Measurements from ENCODE around the gene GGTA1.
"Not testable (repeated sequence)": the region's sequence is repeated elsewhere in the genome, so short reads cannot be mapped to it uniquely, and the experiment has no call there.

The GGTA1 gene

GRCh38 chr9:121498487-121499176 lies 1.0 kb downstream of the GGTA1 start:
- peak; percentile 20 for DNase-seq

GRCh38 chr9:121498150-121498486 lies 1.5 kb downstream of the GGTA1 start:
- peak; percentile 87 for DNase-seq

- no peak for DNase-seq
Observed at GRCh38 chr9:121495976-121496375, 3.7 kb downstream of the GGTA1 start.

GRCh38 chr9:121494192-121494591 lies 5.5 kb downstream of the GGTA1 start:
- peak; percentile 87 for DNase-seq

- no peak for DNase-seq
Observed at GRCh38 chr9:121491111-121491510, 8.5 kb downstream of the GGTA1 start.

- no peak for DNase-seq
Observed at GRCh38 chr9:121489344-121489743, 10.3 kb downstream of the GGTA1 start.

- DNase-seq = no peak
Observed at GRCh38 chr9:121486043-121486442, 13.6 kb downstream of the GGTA1 start.

- peak; percentile 56 for DNase-seq
Observed at GRCh38 chr9:121485623-121486022, 14.0 kb downstream of the GGTA1 start.

GRCh38 chr9:121484651-121485446 lies 14.8 kb downstream of the GGTA1 start:
- DNase-seq = no peak

GRCh38 chr9:121483473-121484031 lies 16.1 kb downstream of the GGTA1 start:
- no peak for DNase-seq

- no peak for DNase-seq
Observed at GRCh38 chr9:121483049-121483448, 16.6 kb downstream of the GGTA1 start.

- DNase-seq = no peak
Observed at GRCh38 chr9:121478816-121479676, 20.6 kb downstream of the GGTA1 start.

- no peak for DNase-seq
Observed at GRCh38 chr9:121476156-121476555, 23.5 kb downstream of the GGTA1 start.

- no peak for DNase-seq
Observed at GRCh38 chr9:121474231-121474947, 25.3 kb downstream of the GGTA1 start.

- no peak for DNase-seq
Observed at GRCh38 chr9:121473229-121473628, 26.4 kb downstream of the GGTA1 start.

- no peak for DNase-seq
Observed at GRCh38 chr9:121472446-121472845, 27.2 kb downstream of the GGTA1 start.

- no peak for DNase-seq
Observed at GRCh38 chr9:121466142-121466541, 33.5 kb downstream of the GGTA1 start.

- no peak for DNase-seq
Observed at GRCh38 chr9:121464968-121465367, 34.7 kb downstream of the GGTA1 start.

- DNase-seq = peak; percentile 84
Observed at GRCh38 chr9:121463026-121463807, 36.4 kb downstream of the GGTA1 start.

- no peak for DNase-seq
Observed at GRCh38 chr9:121459513-121459912, 40.1 kb downstream of the GGTA1 start.

- not testable (repeated sequence) for DNase-seq
Observed at GRCh38 chr9:121458449-121458848, 41.2 kb downstream of the GGTA1 start.

Data from OCI-M1 (cell line).